ENCODE data around the gene FUT8.

The FUT8 gene

DNA sequence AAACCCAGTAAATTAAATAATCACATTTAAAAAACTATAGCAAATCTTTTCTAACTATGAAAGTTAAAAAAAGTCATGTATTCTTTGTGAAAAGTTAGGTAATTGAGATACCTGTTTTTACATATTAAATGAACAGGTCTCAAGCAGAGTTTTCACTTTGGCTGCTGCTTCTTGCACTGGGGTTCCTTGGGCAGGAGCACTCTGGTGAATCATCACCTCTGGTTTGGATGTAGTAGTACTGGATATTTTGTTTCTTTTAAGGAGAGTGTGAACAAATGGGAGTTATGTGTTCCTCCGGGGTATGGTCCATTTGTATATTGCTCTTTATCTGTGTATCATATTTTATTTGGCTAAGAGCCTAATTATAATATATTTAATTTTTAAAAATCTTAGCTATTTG lies 82.7 kb downstream of the FUT8 start:
- no peak for DNase-seq (ENCODE audit: low read depth in 2 of 2)

GRCh38 chr14:65496178-65496993 lies 83.9 kb downstream of the FUT8 start:
- no peak for DNase-seq (ENCODE audit: low read depth in 2 of 2)

- no peak for DNase-seq (ENCODE audit: low read depth in 2 of 2)
These were observed 86.6 kb downstream of the FUT8 start for GRCh38 chr14:65499138-65499537.

- no peak for DNase-seq (ENCODE audit: low read depth in 2 of 2)
These were observed 87.5 kb downstream of the FUT8 start for GRCh38 chr14:65500075-65500474.

DNA sequence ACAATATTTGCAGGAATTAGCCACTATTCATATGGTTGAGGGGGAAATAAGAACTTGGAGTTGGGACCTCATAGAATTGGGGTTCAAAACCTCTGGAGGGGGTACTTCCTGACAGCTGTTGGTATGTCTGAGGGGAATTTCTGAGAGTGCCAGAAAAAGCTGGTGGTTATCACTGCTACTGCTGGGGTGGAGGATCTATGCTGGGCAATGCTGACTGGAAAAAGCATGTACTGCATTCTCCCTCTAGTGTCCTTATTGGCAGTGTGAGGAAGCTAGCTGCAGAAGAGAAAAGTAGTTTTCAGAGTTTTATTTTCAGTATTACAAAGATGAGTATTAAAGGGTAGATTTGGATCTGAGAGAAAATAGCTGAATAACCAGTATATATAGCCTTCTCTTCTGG lies 88.8 kb downstream of the FUT8 start:
- no peak for DNase-seq (ENCODE audit: low read depth in 2 of 2)

- DNase-seq (ENCODE audit: low read depth in 2 of 2), result no peak
These were observed 90.2 kb downstream of the FUT8 start for GRCh38 chr14:65502676-65503124.

- no peak for DNase-seq (ENCODE audit: low read depth in 2 of 2)
These were observed 91.2 kb downstream of the FUT8 start for GRCh38 chr14:65503771-65504170.

DNA sequence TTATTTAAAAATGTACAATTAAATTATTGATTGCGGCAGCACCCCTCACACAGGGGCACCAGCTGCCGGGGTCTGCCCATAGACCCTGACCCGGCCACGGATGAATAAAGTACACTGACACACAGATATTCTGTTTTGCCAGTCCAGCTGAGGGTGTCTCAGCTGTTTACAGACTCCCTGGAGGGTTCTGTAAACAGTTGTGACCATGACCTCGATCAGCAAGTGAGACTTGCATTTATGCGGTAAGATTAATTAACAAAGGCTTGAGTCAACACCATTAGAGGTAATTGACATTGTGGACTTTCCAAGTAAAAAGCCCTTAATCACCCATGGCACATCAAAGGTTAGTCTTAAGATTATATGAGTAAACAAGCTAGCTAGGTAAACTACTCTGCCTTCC lies 94.3 kb downstream of the FUT8 start:
- no peak for DNase-seq (ENCODE audit: low read depth in 2 of 2)

DNA sequence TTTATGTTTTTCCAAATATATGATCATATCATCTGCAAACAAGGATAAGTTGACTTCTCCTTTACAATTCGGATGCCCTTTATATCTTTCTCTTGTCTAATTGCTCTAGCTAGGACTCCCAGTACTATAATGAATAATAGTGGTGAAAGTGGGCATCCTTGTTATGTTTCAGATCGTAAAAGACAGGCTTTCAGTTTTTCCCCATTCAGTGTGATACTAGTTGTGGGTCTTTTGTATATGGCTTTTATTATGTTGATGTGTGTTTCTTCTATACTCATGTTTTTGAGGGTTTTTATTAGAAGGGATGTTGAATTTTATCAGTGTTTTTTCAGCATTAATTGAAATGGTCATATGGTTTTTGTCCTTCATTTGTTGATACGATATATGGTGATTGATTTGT lies 97.3 kb downstream of the FUT8 start:
- no peak for DNase-seq (ENCODE audit: low read depth in 2 of 2)

GRCh38 chr14:65513671-65514070 lies 101.1 kb downstream of the FUT8 start:
- no peak for DNase-seq (ENCODE audit: low read depth in 2 of 2)

- no peak for DNase-seq (ENCODE audit: low read depth in 2 of 2)
These were observed 105.4 kb downstream of the FUT8 start for GRCh38 chr14:65517635-65518542.

- no peak for DNase-seq (ENCODE audit: low read depth in 2 of 2)
These were observed 115.5 kb downstream of the FUT8 start for GRCh38 chr14:65528069-65528468.

DNA sequence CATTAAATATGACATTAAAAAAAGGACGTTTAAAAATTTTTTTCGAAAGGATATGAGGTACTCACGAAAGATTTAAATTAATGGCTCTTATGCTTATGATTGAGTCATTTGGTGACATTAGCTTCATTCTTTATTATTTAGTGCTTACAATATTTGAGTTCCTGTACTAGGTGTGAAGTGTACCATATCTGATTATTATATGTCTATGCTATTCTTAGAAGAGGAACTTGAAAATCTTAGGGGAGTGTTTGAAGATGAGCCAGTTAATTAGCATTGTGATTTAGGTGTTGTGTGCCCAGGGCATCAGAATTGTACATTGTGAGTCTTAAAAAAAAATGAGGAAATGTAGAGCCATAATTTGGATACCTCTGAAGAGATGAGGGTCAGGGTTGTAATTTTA lies 118.6 kb downstream of the FUT8 start:
- DNase-seq (ENCODE audit: low read depth in 2 of 2), result no peak

DNA sequence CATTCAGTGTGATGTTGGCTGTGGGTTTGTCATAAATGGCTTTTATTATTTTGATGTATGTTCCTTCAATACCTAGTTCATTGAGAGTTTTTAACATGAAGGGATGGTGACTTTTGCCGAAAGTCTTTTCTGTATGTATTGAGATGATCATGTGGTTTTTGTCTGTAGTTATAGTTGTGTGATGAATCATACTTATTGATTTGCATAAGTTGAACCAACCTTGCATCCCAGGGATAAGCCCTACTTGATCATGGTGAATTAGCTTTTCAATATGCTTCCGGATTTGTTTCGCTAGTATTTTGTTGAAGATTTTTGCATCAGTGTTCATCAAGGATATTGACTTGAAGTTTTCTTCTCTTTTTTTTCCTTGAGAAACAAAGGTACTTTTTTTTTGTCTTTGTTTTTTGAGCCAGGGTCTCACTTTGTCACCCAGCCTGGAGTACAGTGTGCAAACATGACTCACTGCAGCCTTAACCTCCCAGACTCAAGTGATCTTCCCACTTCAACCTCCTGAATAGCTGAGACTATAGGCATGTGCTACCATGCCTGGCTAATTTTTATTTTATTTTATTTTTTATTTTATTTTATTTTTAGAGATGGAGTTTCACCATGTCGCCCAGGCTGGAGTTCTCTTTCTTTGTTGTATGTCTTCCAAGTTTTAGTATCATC lies 121.3 kb downstream of the FUT8 start:
- no peak for DNase-seq (ENCODE audit: low read depth in 2 of 2)

GRCh38 chr14:65536781-65537423 lies 124.4 kb downstream of the FUT8 start:
- no peak for DNase-seq (ENCODE audit: low read depth in 2 of 2)

- DNase-seq (ENCODE audit: low read depth in 2 of 2), result no peak
These were observed 136.3 kb downstream of the FUT8 start for GRCh38 chr14:65548878-65549277.

- DNase-seq (ENCODE audit: low read depth in 2 of 2), result no peak
These were observed 136.9 kb downstream of the FUT8 start for GRCh38 chr14:65549429-65549828.

DNA sequence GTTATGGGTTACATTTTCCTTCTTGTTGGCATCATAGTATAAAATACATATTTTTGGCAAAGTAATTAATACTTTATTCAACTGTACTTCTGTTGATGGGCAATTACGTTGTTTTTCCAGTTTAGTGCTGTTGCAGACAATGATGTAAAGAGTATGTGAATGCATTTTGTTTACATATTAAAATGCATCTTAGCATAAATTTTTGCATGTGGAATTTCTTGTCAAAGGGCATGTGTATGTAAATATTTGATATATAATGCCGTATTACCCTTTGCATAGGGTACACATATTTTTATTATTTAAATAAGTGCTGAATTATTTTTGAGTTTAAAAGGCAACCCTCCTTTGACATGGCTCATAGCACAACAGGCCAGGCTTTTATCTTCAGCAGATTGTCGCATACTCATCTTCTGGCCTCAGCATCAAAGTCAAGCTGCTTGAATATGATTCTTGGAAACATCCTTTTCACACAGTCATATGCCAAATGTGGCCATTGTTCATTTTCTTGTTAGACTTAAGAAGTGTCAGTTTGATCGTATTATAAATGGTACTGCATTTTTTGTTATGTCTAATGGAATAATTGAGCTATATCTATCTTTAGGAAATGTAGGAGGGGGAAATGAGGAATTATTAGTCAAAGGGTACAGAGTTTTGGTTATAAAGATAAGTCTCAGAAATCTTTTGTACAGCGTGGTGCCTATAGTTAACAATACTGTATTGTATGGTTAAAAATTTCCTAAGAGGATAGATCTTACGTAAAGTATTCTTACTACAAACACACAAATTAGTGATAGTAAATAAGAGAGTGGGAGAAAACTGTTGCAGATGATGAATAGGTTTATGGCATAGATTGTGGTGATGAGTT lies 138.5 kb downstream of the FUT8 start:
- no peak for DNase-seq (ENCODE audit: low read depth in 2 of 2)

GRCh38 chr14:65552724-65553123 lies 140.2 kb downstream of the FUT8 start:
- no peak for DNase-seq (ENCODE audit: low read depth in 2 of 2)

DNA sequence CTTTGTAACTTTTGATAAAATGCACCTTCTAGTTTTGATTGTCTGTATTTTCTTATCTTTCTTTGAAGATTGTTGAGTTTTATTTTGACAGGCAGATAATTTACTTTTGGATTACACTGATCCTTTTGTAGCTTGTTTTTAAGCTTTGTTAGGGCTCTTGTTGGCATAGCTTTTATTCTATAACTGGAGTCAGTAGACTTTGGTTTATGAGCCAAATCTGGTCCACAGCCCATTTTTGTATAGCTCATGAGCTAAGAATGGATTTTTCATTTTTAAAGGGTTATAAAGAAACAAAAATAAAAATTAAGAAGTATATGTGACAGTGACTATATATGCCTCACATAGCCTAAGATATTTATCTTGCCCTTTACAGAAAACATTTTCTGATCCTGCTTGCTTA lies 142.3 kb downstream of the FUT8 start:
- no peak for DNase-seq (ENCODE audit: low read depth in 2 of 2)

- DNase-seq (ENCODE audit: low read depth in 2 of 2), result no peak
These were observed 142.8 kb downstream of the FUT8 start for GRCh38 chr14:65555358-65555757.
